HG02938 (cell line): ENCODE results near the gene CGNL1.
A peak's percentile ranks its signal among the peaks of the same experiment; 100 is the strongest.

ENCODE experiments used
- ATAC-seq: cut with Tn5 transposase; IDR thresholded peaks from one replicate; pipeline ENCODE4 v1.9.1; 2021; ENCODE audit warnings: mild to moderate bottlenecking, moderate library complexity; ENCODE audit not compliant: unreplicated experiment

The CGNL1 gene

DNA sequence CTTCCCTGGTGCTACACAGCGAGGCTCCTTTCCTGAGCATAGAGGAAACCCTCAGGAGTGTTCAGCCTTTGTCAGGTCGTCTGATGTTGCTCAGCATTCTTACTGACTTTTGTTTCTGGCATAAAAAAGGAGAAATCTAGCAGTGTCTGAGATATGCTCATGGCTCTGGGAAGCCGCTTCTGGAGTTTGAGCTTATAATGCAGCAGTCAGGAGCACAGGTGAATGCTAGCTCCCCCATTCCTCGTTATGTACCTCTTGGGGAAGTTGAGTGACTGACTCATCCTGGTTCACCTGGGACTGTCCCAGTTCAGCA is 166.2 kb downstream of the CGNL1 start:
- no peak for ATAC-seq

DNA sequence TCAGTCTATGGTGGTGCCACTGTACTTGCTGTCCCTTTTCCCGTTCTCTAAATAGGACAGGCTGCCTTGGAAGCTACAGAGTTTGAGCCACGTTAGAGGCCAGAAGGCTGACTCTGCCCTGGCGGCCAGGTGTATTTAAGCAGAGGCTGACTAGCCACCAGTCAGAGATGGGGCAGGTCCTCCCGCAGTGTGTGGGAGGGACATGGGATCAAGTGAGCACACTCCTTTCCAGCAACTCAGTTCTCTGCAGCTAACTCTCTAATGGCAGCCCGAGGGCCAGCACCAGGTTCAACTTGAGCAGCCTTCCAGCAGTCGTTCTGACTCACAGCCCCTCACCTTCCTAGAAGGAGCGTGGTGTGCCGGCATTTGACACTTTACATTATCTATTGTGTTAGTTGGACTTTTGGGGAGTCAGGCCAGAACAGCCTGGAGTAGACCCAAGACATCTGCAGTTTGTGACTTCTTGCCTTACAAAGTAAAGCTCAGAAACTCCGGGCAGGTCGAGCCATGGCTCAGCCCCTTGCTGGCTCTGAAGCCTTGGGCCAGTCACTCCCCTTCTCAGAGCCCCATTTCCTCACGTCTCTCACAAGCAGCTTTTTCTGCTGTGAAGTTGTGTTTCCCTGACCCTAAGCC is 168.7 kb downstream of the CGNL1 start:
- ATAC-seq: no peak

DNA sequence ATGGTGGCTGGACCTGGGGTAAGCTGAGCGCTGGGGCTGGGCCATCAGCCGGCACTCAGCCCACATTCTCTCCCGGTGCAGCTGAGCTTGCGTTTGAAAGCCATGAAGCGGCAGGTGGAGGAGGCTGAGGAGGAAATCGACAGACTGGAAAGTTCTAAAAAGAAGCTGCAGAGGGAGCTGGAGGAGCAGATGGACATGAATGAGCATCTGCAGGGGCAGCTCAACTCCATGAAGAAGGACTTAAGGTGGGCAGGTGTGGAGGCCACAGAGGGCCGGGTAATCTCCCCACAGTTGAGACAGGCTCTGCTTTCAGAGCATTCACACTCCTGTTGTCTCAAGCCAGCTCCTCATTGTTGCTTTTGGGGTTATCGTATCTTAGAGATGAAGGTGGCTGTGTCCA is 169.7 kb downstream of the CGNL1 start:
- ATAC-seq: no peak

DNA sequence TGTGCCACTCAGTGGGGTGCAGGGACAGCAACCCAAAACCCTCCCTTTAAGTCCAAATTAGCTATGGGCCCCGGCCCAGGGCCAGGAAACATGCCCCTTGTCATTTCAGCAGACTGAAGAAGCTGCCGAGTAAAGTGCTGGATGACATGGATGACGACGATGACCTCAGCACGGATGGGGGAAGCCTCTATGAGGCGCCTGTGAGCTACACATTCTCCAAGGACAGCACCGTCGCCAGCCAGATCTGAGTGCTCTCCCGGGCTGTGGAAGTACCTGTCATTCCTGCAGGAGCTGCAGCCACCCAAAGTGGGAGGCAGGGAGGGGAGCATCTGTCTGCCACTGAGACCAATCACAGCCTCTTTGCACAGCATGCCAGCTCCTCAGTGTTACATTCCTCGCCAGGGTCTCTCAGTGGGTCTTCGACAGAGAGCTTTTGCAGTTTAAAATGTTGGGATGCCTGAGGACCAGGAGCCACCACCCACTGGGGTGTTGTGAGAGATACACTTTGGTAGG is 171.0 kb downstream of the CGNL1 start:
- ATAC-seq: no peak

DNA sequence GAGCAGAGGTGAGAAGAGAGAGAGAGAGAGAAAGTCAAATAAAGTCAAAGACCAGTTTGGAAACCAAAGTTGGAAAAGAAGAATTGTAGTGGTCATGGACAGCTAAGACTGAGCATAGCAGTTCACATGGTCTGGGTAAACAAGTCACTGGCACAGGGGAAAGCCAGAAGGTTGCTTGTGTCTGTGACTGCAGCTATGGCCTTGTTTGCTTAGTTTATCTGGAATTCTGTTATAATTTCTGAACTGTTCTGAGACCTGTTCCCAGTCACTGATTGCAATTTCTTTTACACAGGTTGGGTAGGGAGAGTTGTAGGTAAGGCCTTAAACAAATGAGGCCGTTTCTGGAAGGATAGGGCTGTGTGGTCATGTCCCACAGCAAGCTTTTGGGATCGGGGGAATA is 172.0 kb downstream of the CGNL1 start:
- no peak for ATAC-seq

DNA sequence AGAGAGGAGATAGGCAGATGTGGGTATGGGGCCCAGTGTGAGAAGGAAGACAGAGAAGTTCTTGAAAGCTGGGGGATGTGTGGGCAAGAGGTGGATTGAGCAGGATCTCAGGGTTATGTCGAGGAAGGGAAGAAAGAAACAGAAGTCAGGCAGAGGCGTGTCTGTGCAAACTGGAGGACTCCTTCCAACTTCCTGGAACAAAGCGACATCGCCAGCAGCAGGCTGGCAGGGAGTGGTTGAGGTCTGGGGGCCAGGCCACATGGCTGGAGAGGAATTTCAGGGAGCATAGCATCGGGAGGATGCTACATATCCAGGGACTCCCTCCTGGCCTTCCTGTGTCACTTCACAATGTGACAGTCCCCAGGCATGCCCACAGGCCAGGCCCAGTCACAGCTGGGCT is 172.5 kb downstream of the CGNL1 start:
- ATAC-seq: no peak

DNA sequence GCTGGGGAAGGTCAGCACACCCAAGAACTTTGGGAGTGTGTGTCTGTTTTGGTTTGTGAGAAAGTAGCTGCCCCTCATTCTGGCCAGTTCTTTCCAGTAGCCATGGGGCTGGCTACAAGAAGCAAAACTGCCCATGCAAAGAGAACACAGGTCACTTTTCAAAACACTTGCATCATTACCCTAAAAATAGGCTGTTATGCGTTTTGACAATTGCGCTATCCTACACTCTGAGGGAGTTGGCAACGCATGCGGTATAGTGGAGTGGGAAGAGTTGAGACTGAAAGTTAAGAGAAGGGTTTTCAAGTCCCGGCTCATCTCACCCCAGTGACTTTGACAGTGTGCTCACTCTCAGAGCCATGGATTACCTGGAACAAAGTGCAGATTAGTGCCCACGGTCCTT is 173.6 kb downstream of the CGNL1 start:
- ATAC-seq: no peak

DNA sequence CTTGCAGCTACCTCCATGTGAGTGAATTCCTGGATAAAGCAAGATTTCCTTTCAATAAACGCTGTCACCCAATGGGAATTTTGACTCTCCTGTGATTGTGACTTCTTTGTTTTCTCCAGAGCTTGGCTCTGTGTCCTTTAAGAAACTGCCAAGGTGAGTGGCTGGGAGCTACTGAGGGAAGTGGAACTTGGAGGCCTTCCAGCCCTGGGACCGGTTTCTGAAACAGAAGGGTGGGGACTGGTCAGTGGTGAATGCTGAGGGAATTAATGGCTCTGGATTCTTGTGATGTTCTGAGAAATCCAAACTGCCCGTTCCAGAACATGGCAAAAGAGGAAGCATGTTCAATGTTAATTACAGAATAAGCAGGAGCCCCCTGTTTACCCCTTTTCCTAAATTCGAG is 174.3 kb downstream of the CGNL1 start:
- no peak for ATAC-seq

DNA sequence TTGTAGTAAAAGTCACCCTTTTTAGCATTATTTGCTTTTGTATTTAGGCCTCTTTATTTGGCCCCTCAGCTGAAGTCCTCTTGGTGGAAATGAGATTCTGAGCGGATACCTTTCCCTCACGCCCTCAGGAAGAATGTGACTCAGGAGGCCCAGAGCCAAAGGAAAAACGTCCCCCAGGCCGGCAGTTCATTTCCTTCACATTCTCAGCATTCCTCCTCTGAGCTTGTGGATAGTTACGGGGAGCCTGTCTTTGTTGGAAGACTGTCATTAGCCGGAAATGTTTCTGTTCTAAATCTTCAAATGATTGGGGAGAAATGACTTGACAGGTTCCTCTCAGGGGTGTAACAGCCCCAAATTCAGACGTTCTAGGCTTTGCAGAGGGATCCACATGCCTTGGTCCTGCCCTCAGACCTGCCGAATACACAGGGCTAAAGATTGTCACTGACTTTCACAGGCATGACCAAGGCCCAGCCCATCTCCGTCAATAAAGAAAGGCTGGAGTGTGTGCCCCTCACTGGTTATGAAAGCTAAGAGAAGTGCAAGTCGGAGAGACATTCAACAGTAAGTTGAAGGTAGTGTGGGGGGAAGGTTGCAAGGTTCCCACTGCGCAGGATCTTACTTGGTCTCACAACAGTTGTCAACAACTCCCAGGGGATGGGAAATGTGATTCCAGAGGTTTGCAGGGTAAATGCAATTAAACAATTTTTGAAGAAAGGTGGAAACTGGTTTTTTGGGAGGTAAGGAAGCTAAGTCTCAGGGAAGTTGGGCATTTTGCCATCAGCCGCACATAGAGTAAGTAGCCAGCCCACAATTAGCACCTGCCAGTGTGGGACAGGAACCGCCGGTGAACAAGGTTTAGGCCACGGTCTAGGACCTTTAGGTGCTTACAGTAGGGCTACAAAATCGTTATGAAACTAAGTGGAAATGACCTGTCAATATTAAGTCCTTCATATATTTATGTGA is 175.7 kb downstream of the CGNL1 start:
- no peak for ATAC-seq

DNA sequence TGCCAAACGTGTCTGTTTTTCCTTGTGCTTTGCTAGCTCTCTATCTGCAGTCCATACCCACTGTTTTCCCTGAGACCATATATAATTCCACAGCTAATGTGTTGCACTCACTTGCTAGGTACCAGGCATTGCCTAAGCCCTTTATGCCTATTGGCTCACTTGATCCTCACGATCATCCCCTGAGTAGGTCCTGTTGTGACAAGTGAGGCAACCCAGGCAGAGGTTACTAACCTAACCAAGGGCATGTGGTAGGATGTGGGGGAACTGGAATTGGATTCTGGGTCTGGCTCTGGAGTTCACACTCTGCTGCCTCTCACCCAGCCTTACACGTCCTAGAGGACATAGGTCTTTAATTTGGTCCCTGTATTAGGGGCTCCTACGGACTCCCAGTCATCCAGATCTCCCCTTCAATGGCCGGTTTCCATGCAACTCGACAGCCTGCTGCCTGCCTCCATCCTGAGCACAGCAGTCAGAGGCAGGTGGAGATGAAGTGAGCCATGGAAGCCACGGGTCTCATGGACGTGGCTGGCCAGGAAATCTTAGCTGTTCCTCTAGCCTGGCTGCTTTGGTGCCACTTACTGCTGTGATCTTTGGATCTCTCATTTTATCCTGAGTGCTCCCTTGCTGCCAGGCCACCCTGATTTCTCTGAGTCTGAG is 176.5 kb downstream of the CGNL1 start:
- no peak for ATAC-seq

DNA sequence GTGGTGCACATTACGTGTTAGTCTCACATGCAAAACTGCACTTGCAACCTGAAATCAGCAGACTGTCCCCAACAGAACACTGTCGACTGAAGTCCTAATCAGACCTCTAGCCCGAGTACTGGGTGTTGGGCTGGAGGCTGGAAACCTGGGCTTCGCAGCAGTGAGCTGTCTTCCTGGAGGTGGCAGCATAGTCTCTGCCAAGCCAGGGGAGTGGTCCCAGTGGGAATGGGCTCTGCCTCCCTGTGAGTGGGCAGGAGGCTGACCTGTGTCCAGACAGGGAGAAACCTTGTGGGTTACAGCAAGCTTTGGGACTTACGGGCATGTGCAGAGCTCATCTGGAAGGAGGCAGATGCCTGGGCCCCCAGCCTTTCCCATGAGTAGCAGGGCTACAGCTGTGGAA is 177.2 kb downstream of the CGNL1 start:
- ATAC-seq: no peak

DNA sequence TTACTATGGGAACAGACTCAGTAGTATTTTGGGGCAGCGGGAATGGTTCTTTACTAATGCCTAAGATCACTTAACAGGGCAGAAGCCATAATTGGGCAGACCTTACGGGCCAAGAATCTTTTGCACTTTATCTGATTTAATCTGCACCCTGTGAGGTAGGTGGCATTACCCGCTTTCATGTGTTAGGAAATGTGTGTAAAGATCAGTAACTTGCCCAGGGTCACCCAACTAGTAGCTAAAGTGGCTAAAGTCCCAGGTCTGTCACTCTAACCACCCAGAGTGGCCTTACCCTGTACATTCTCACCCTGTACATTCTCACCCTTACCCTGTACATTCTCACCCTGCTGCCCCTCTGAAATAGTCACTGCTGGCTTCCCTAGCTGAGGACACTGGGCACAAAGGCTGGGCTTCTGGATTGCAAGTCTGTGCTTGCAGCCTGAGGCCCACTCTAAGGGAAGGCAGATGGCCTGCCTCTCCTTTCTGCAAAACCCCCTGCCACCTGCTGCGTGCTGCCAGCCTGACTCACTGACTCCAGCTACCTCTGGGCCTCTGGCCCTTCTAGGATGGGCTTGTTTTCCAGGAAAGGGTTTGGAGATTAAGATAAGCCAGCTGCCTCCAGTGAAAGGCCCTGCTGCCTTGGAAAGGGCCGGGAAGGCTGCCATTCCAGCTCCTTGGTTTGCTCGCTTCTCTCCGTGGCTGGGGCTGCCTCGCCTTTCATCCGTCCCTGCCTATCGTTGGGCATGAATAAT is 177.9 kb downstream of the CGNL1 start:
- ATAC-seq: no peak

DNA sequence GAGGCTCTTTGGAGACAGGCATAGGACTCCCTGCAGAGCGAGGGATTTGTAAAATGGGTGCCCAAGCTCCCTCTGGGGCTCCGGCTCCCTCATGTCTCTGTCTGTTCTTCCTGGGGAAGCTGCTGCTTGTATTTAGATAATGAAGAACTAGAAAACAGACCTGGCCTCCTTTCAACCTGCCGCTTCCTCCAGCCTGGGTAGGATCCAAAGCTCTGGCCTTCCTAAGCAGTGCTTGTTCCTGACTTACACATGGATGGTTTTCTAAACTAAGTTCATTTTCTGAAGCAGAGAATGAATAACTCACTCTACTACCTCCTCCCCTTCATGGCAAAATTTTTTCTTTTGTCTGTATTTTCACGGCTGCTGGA is 178.5 kb downstream of the CGNL1 start:
- ATAC-seq: no peak

DNA sequence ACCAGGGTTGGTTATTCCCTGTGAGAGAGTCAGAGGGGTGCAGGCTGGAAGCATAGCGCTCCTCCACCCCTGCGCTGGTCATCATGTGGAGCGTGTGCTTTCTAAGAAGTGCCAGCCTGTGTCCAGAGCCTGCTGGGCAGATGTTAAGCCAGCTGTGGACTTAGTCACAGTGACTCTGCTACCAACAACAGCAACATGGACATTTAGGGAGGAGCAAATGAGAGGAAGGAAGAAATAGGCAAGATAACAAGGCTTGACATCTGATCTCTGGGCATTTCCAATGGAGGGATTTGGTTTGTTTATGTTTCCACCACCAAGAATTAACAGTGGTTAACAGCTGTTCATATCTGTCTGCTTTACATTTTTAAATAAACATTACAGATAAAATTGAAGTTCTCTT is 179.0 kb downstream of the CGNL1 start:
- ATAC-seq: no peak

DNA sequence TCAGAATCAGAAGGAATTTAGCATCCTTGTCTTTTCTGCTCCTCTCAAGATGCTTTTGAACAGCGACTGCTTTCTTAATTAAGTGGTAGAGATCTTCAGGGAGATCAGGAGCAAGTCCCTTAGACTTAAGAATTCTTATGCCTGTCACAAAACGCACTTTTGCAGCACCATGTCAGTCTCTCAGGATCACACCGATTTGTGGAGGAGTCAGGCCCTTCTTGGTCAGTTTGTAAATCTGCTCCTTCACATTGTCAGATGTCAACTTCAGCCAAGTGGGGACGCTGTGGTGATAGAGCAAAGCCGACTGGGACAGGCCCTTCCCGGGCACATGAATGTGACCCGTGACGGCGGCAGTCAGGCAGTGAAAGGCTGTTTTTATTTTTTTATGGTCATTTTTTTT is 179.7 kb downstream of the CGNL1 start:
- ATAC-seq: no peak

DNA sequence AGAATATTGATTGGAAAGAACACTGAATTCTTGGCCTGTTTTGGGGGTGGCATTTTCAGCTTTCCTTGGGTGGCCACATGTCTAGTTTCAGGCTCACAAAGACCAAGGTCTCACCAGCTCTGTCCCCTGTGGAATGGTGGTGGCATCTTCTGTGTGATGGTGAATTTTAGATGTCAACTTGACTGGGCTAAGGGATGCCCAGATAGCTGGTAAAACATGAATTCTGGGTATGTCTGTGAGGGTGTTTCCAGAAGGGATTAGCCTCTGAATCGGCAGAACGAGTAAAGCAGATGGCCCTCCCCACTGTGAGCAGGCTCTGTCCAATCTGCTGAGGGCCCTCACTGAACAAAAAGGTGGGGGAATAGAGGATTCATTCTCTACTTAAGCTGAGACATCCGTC is 181.0 kb downstream of the CGNL1 start:
- ATAC-seq: no peak

DNA sequence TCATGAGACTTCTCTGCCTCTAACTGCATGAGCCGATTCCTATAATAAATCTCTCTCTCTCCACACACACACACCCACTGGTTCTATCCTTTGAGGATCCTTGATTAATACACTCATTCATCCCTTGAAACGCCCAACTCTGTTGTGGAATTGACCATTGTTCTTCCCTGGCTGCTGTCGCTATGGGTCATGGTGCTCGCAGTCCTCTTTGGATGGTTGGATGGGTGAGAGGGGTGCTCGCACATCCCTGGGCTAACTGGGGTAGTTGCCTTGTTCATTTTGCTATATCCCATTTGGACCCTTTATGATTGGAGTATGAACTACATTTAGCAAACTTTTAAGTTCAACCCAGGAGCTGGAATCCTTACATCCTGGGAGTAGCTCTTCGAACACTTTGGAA is 181.5 kb downstream of the CGNL1 start:
- no peak for ATAC-seq

DNA sequence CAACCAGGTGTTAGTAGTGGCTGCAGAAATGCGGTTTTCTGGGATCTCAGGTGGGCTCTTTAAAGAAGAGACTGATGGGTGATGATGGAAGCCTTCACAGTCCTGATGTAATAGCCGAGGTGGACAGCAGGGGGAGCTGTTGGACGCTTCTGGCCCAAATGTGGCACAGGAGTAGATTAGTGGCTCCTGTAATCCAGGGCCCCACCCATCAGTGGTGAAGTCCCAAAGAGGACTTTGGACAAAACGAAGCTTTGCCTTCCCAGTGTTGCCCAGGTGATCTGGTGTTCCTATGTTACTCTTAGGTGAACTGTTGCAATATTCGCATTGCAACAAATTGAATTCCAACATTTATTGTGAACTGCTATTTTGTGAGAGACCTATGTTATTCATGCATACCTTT is 183.6 kb downstream of the CGNL1 start:
- ATAC-seq: no peak

DNA sequence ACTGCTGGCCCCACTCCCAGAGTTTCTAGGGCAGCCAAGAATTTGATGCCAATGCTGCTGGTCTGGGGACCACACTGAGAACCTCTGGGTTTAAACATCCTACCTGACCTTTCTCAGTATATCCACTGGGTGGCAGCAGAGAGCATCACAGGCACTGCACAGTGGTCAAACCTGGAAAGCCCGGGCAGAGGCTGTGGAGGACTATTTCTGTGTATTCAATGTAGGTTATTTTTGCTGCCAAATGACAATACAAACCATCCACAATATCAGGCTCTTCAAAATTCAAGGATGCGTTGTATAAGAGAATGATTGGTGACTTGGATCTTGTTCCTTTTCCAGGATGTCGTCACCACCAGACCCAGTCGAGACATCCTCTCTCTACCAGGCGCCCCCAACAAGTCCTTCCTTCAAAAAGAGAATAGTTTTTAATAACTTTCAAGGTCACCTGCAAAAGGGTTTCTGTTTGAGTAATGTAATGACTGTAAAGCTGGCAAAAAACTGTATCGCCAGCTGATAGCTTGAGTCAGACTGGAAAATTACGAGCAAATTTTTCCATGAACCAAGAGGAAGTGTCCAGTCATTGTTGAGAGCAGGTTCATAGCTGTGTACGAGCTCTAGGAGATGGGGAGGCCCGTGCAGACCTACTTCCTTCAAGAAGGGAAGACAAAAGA is 184.9 kb downstream of the CGNL1 start:
- ATAC-seq: peak; percentile 88

DNA sequence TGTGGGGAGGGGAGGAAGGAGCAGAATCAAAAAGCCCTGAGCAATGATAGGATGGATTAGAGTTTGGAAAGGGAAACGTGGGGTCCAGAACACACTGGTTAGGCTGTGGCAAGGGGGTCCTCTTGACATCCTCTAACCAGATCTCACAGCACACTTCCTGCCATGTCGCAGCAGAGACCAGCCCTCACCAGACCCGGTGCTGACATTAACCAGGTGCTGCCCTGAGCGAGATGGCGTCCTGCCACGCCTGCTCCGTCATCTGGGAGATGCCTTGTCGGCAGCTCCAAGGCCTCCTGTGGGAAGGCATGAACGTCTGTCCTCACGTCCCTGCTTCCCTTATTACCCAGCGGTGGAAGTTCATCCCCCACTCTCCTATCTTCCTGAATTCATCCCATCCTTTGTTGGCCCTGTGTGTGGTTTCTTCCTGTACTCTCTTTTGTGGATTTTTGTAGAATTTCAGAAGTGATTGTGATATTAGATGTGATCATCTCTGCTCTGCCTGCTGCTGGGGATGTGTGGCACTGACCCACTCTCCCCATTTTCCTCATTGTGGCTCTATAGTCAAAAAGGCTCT is 186.0 kb downstream of the CGNL1 start:
- no peak for ATAC-seq
